ENCODE measurements around the gene MCM10. TPM values are rescaled to one million over a fixed set of nuclear protein-coding genes. Genes with fewer than 3 reads are reported as not detected.

MCM10 gene
- total and polyA plus RNA-seq, 10 of the 15 experiments (the other 5 are each of a cell fraction or from before 2014, with no cell fraction given), result 5.8 to 35.1 (median 23.7) TPM

GRCh38 chr10:13193637-13194036 lies 32.3 kb downstream of the MCM10 start (continued):
- no peak for TF ChIP-seq CHD1 (IDR thresholded peaks at IDR 0.05; ENCODE audit: low read depth, low read length)
- no peak for TF ChIP-seq RCOR1 (conservative IDR thresholded peaks at IDR 0.05; ENCODE audit: low read depth, low read length)
- no peak for TF ChIP-seq KDM1A (IDR thresholded peaks at IDR 0.05; ENCODE audit: borderline replicate concordance)
- no peak for TF ChIP-seq ZBED1 (IDR thresholded peaks at IDR 0.05; ENCODE audit: borderline replicate concordance)
- TF ChIP-seq PAX8 (IDR thresholded peaks at IDR 0.05), result no peak
- TF ChIP-seq, protein P1, sequence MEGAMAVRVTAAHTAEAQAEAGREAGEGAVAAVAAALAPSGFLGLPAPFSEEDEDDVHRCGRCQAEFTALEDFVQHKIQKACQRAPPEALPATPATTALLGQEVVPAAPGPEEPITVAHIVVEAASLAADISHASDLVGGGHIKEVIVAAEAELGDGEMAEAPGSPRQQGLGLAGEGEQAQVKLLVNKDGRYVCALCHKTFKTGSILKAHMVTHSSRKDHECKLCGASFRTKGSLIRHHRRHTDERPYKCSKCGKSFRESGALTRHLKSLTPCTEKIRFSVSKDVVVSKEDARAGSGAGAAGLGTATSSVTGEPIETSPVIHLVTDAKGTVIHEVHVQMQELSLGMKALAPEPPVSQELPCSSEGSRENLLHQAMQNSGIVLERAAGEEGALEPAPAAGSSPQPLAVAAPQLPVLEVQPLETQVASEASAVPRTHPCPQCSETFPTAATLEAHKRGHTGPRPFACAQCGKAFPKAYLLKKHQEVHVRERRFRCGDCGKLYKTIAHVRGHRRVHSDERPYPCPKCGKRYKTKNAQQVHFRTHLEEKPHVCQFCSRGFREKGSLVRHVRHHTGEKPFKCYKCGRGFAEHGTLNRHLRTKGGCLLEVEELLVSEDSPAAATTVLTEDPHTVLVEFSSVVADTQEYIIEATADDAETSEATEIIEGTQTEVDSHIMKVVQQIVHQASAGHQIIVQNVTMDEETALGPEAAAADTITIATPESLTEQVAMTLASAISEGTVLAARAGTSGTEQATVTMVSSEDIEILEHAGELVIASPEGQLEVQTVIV (IDR thresholded peaks at IDR 0.05; ENCODE audit: borderline replicate concordance, partially characterized antibody), result no peak
- TF ChIP-seq TAF1 (IDR thresholded peaks at IDR 0.05; ENCODE audit: borderline replicate concordance, low read depth, low read length), result no peak
- TF ChIP-seq BCL11A (IDR thresholded peaks at IDR 0.05; ENCODE audit: low read depth, low read length), result no peak
- no peak for TF ChIP-seq IRF5 (IDR thresholded peaks at IDR 0.05; ENCODE audit: borderline replicate concordance)
- TF ChIP-seq RAD21 (IDR thresholded peaks at IDR 0.05; ENCODE audit: insufficient read depth, low read depth, low read length), result no peak

DNA sequence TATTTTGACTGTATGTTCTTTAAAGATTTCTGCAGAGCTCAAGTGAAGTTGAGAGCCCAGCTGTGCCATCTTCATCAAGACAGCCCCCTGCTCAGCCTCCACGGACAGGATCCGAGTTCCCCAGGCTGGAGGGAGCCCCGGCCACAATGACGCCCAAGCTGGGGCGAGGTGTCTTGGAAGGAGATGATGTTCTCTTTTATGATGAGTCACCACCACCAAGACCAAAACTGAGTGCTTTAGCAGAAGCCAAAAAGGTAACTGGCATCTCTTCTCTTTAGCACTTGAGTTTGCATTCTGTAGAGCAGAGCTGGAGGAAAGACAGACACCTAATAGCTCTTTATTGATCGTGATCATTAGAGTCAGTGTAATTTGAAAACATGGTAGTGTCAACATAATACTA lies 33.7 kb downstream of the MCM10 start:
- ChIA-PET POLR2A (no interaction called here), RAD21 (ENCODE audit: unreplicated experiment) (no interaction called here), CTCF (interaction anchor here (0.5 to 0.9 kb wide), 2 partner anchors 35 to 991 kb away, joined by 3 read pairs; no protein-coding TSS in a partner anchor), SMC1A (ENCODE audit: uncharacterized antibody, unreplicated experiment) (interaction anchor here (0.6 to 0.7 kb wide), 2 partner anchors 18 to 95 kb away, joined by 3 to 4 read pairs; no protein-coding TSS in a partner anchor)
- Histone ChIP-seq H3K4me1 (ENCODE audit: control insufficient read depth, insufficient read depth, low read length) (no peaks in the 10 kb centered on the region), H4K20me1 (ENCODE audit: control insufficient read depth, insufficient read depth) (no peaks in the 10 kb centered on the region), H3K36me3 (ENCODE audit: control insufficient read depth in 2 of 2, insufficient read depth in 2 of 2, low read length in 1 of 2) (peaks cover 6 to 12% of the 10 kb centered on the region in 2 experiments; a peak in 3 of 4 replicates), H3K4me3 (no peak overlapping the region), H3K27me3 (replicated peaks in 1 of 2; ENCODE audit: control insufficient read depth in 2 of 2, insufficient read depth in 2 of 2, low read length in 1 of 2) (no peaks in the 10 kb centered on the region), H3K9me3 (replicated peaks; ENCODE audit: control insufficient read depth, insufficient read depth, low read length) (no peaks in the 10 kb centered on the region), H3K4me2 (ENCODE audit: control insufficient read depth, insufficient read depth) (no peak overlapping the region), H2AFZ (ENCODE audit: control insufficient read depth, low read depth, low read length) (no peak overlapping the region), H3K9ac (ENCODE audit: control insufficient read depth, insufficient read depth, low read length) (no peak overlapping the region), H3K79me2 (ENCODE audit: control insufficient read depth, insufficient read depth, low read length) (no peaks in the 10 kb centered on the region), H3K27ac (ENCODE audit: control insufficient read depth, insufficient read depth) (no peak overlapping the region)
- FAIRE-seq, result no peak
- WGBS (ENCODE audit: insufficient coverage, insufficient replicate concordance, low lambda C conversion rate, missing lambda C conversion rate), result 95% methylated on average over 6 of the region's 6 CpGs
- intact Hi-C loops (cut with micrococcal nuclease; ENCODE audit: unreplicated experiment), result no loop called here
- no TSS peak for BruUV-seq (replicated peaks)
- in situ Hi-C loops (cut with MboI), result no loop called here
- ATAC-seq, result no peak
- DNase-seq (ENCODE audit: low read depth, low spot score), result no peak
- no peak for TF ChIP-seq POLR2AphosphoS2 (IDR thresholded peaks at IDR 0.05; ENCODE audit: low read depth, low read length)
- no peak for TF ChIP-seq MYB (IDR thresholded peaks at IDR 0.05; ENCODE audit: borderline replicate concordance, low read depth, low read length)
- TF ChIP-seq BRCA1 (IDR thresholded peaks at IDR 0.05; ENCODE audit: low read depth, low read length), result no peak
- TF ChIP-seq HDAC6 (IDR thresholded peaks at IDR 0.05; ENCODE audit: unreplicated experiment), result no peak
- no peak for TF ChIP-seq RCOR1 (conservative IDR thresholded peaks at IDR 0.05; ENCODE audit: low read depth, low read length)
- TF ChIP-seq ATF7 (IDR thresholded peaks at IDR 0.05; ENCODE audit: low read depth), result no peak
- no peak for TF ChIP-seq CEBPB (IDR thresholded peaks at IDR 0.05; ENCODE audit: borderline replicate concordance in 1 of 2, low read depth in 2 of 2, low read length in 2 of 2)
- TF ChIP-seq CHD4 (IDR thresholded peaks at IDR 0.05), result no peak
- no peak for TF ChIP-seq ZBED1 (IDR thresholded peaks at IDR 0.05; ENCODE audit: borderline replicate concordance)
- TF ChIP-seq TCF7 (IDR thresholded peaks at IDR 0.05; ENCODE audit: borderline replicate concordance), result no peak
- no peak for TF ChIP-seq BCL11A (IDR thresholded peaks at IDR 0.05; ENCODE audit: low read depth, low read length)
- TF ChIP-seq CHD1 (IDR thresholded peaks at IDR 0.05; ENCODE audit: low read depth, low read length), result no peak
- no peak for TF ChIP-seq IKZF1 (conservative IDR thresholded peaks at IDR 0.05)
- TF ChIP-seq NR2F1 (conservative IDR thresholded peaks at IDR 0.05), result no peak
- TF ChIP-seq GABPA (IDR thresholded peaks at IDR 0.05; ENCODE audit: low read depth), result no peak
- no peak for TF ChIP-seq SMAD1 (IDR thresholded peaks at IDR 0.05; ENCODE audit: low read depth, partially characterized antibody)
- TF ChIP-seq RELA (IDR thresholded peaks at IDR 0.05; ENCODE audit: borderline replicate concordance, partially characterized antibody), result no peak

Measured in GM12878 (cell line).